Germinal center (tissue), 1 donor: ENCODE results near the gene NDOR1.

ENCODE experiments used
- DNase-seq: peaks from one replicate; pipeline ENCODE4 v3.0.0; 2012; ENCODE audit warnings: mixed read lengths, low spot score

Gene NDOR1

GRCh38 chr9:137182836-137183235 is 22.7 kb upstream of the NDOR1 start:
- DNase-seq, result no peak

- no peak for DNase-seq
These were observed 21.4 kb upstream of the NDOR1 start for GRCh38 chr9:137183980-137184595.

- no peak for DNase-seq
These were observed 20.4 kb upstream of the NDOR1 start for GRCh38 chr9:137184881-137185660.

GRCh38 chr9:137185921-137186320 is 19.6 kb upstream of the NDOR1 start:
- DNase-seq, result no peak

GRCh38 chr9:137186385-137186784 is 19.1 kb upstream of the NDOR1 start:
- DNase-seq, result no peak

- DNase-seq, result no peak
These were observed 18.1 kb upstream of the NDOR1 start for GRCh38 chr9:137187386-137187785.

GRCh38 chr9:137188086-137188489 is 17.4 kb upstream of the NDOR1 start:
- DNase-seq, result no peak

- peak; percentile 88 for DNase-seq
These were observed 16.8 kb upstream of the NDOR1 start, which contains the start of the genes ANAPC2 and SSNA1 for GRCh38 chr9:137188490-137189296. Gene ANAPC2, minus strand, starts transcription at chr9:137188560. Its CDS starts 28 bp downstream, at chr9:137188532. Gene SSNA1, plus strand, starts transcription at chr9:137188676. Its CDS starts 51 bp downstream, at chr9:137188727.

GRCh38 chr9:137189297-137190295 is 15.9 kb upstream of the NDOR1 start:
- DNase-seq, result no peak

GRCh38 chr9:137190315-137190856 is 15.1 kb upstream of the NDOR1 start:
- no peak for DNase-seq

- DNase-seq, result no peak
These were observed 14.3 kb upstream of the NDOR1 start for GRCh38 chr9:137191245-137191644.

- no peak for DNase-seq
These were observed 13.6 kb upstream of the NDOR1 start for GRCh38 chr9:137191691-137192447.

- DNase-seq, result no peak
These were observed 13.1 kb upstream of the NDOR1 start for GRCh38 chr9:137192448-137192780.

- no peak for DNase-seq
These were observed 12.6 kb upstream of the NDOR1 start for GRCh38 chr9:137192859-137193258.

- no peak for DNase-seq
These were observed 11.7 kb upstream of the NDOR1 start for GRCh38 chr9:137193771-137194170.

- DNase-seq, result no peak
These were observed 11.1 kb upstream of the NDOR1 start for GRCh38 chr9:137194388-137194787.

GRCh38 chr9:137194909-137195308 is 10.6 kb upstream of the NDOR1 start:
- no peak for DNase-seq

- DNase-seq, result no peak
These were observed 9.8 kb upstream of the NDOR1 start for GRCh38 chr9:137195525-137196220.

- DNase-seq, result no peak
These were observed 7.2 kb upstream of the NDOR1 start for GRCh38 chr9:137198051-137198901.
